Measurements from ENCODE around the gene FMN1. TPM values are rescaled to one million over a fixed set of nuclear protein-coding genes. Genes with fewer than 3 reads are reported as not detected.

The FMN1 gene
- polyA plus RNA-seq, 1 donor from 2014 or later, result 0.40 TPM

GRCh38 chr15:32936976-32937375 is 257.5 kb downstream of the FMN1 start:
- Histone ChIP-seq H3K9me3 (ENCODE audit: low read length) (no peaks in the 10 kb centered on the region), H3K79me2 (replicated peaks; ENCODE audit: insufficient read depth, low read length) (no peaks in the 10 kb centered on the region), H4K20me1 (ENCODE audit: insufficient read depth) (no peaks in the 10 kb centered on the region), H3K36me3 (ENCODE audit: insufficient read depth, low read length) (no peaks in the 10 kb centered on the region), H3K4me3 (ENCODE audit: low read length) (no peak overlapping the region), H3F3A (ENCODE audit: insufficient read depth, low read length, poor library complexity, severe bottlenecking) (no peaks in the 10 kb centered on the region), H2AFZ (ENCODE audit: low read depth, low read length) (no peak overlapping the region), H3K9ac (ENCODE audit: low read length) (no peak overlapping the region), H3K27me3 (ENCODE audit: insufficient read depth, low read depth, low read length) (no peaks in the 10 kb centered on the region), H3K27ac (ENCODE audit: low read length) (no peak overlapping the region), H3K9me2 (ENCODE audit: insufficient read depth, low read length) (no peaks in the 10 kb centered on the region), H3K4me2 (ENCODE audit: low read length) (no peak overlapping the region)
- TF ChIP-seq EP300 (conservative IDR thresholded peaks at IDR 0.05; ENCODE audit: poor library complexity, severe bottlenecking) (no peak), REST (IDR thresholded peaks at IDR 0.05; ENCODE audit: borderline replicate concordance) (no peak), EZH2 (IDR thresholded peaks at IDR 0.05; ENCODE audit: borderline replicate concordance, insufficient read depth, low read length, poor library complexity, severe bottlenecking) (no peak)

GRCh38 chr15:32936283-32936918 is 258.1 kb downstream of the FMN1 start:
- no peak overlapping the region for H3K4me3 ChIP-seq (ENCODE audit: low read length)
- no peaks in the 10 kb centered on the region for H3K79me2 ChIP-seq (replicated peaks; ENCODE audit: insufficient read depth, low read length)
- no peak overlapping the region for H2AFZ ChIP-seq (ENCODE audit: low read depth, low read length)
- no peaks in the 10 kb centered on the region for H4K20me1 ChIP-seq (ENCODE audit: insufficient read depth)
- H3K9me3 ChIP-seq (ENCODE audit: low read length), result no peaks in the 10 kb centered on the region
- TF ChIP-seq EP300 (conservative IDR thresholded peaks at IDR 0.05; ENCODE audit: poor library complexity, severe bottlenecking), result no peak
- TF ChIP-seq POLR2AphosphoS5 (IDR thresholded peaks at IDR 0.05), result no peak
- no peak for TF ChIP-seq TAF1 (IDR thresholded peaks at IDR 0.05; ENCODE audit: low read depth)
- H3K9me2 ChIP-seq (ENCODE audit: insufficient read depth, low read length), result no peaks in the 10 kb centered on the region
- H3K36me3 ChIP-seq (ENCODE audit: insufficient read depth, low read length), result no peaks in the 10 kb centered on the region
- no peaks in the 10 kb centered on the region for H3F3A ChIP-seq (ENCODE audit: insufficient read depth, low read length, poor library complexity, severe bottlenecking)
- H3K27ac ChIP-seq (ENCODE audit: low read length), result no peak overlapping the region
- H3K27me3 ChIP-seq (ENCODE audit: insufficient read depth, low read depth, low read length), result no peaks in the 10 kb centered on the region
- H3K9ac ChIP-seq (ENCODE audit: low read length), result no peak overlapping the region
- H3K4me2 ChIP-seq (ENCODE audit: low read length), result no peak overlapping the region

GRCh38 chr15:32935139-32935538 is 259.4 kb downstream of the FMN1 start:
- H3K9me2 ChIP-seq (ENCODE audit: insufficient read depth, low read length), result no peaks in the 10 kb centered on the region
- H3F3A ChIP-seq (ENCODE audit: insufficient read depth, low read length, poor library complexity, severe bottlenecking), result no peaks in the 10 kb centered on the region
- H3K9me3 ChIP-seq (ENCODE audit: low read length), result no peaks in the 10 kb centered on the region
- TF ChIP-seq TAF1 (IDR thresholded peaks at IDR 0.05; ENCODE audit: low read depth), result no peak
- no peak for TF ChIP-seq EP300 (conservative IDR thresholded peaks at IDR 0.05; ENCODE audit: poor library complexity, severe bottlenecking)
- TF ChIP-seq EZH2 (IDR thresholded peaks at IDR 0.05; ENCODE audit: borderline replicate concordance, insufficient read depth, low read length, poor library complexity, severe bottlenecking), result no peak
- TF ChIP-seq CTCF (IDR thresholded peaks at IDR 0.05; ENCODE audit: poor library complexity, severe bottlenecking), result no peak
- TF ChIP-seq RAD21 (conservative IDR thresholded peaks at IDR 0.05), result no peak
- TF ChIP-seq REST (IDR thresholded peaks at IDR 0.05; ENCODE audit: borderline replicate concordance), result no peak
- no peak for TF ChIP-seq SMC3 (conservative IDR thresholded peaks at IDR 0.05; ENCODE audit: poor library complexity)
- TF ChIP-seq MXI1 (conservative IDR thresholded peaks at IDR 0.05; ENCODE audit: poor library complexity, severe bottlenecking), result no peak
- TF ChIP-seq POLR2AphosphoS5 (IDR thresholded peaks at IDR 0.05), result no peak
- H4K20me1 ChIP-seq (ENCODE audit: insufficient read depth), result no peaks in the 10 kb centered on the region
- H3K27me3 ChIP-seq (ENCODE audit: insufficient read depth, low read depth, low read length), result no peaks in the 10 kb centered on the region
- no peak overlapping the region for H3K27ac ChIP-seq (ENCODE audit: low read length)
- H3K36me3 ChIP-seq (ENCODE audit: insufficient read depth, low read length), result no peaks in the 10 kb centered on the region
- no peak overlapping the region for H3K4me3 ChIP-seq (ENCODE audit: low read length)
- H3K9ac ChIP-seq (ENCODE audit: low read length), result no peak overlapping the region
- H2AFZ ChIP-seq (ENCODE audit: low read depth, low read length), result no peak overlapping the region
- H3K79me2 ChIP-seq (replicated peaks; ENCODE audit: insufficient read depth, low read length), result no peaks in the 10 kb centered on the region
- H3K4me2 ChIP-seq (ENCODE audit: low read length), result no peak overlapping the region
